LNCaP clone FGC (cell line): Measurements from ENCODE around the gene ZNF148.

Experiments used
- DNase-seq: peaks from one replicate; pipeline ENCODE4 v3.0.0-alpha.2; 2011; ENCODE audit warnings: low read depth
- H3K4me3 ChIP-seq: 2 replicates; pipeline ENCODE4 v1.5.1; 2011; ENCODE audit warnings: mild to moderate bottlenecking, low read depth, low read length, control low read depth
- CTCF ChIP-seq: IDR thresholded peaks from 2 replicates; pipeline ENCODE4 v1.5.1; 2012; ENCODE audit warnings: mild to moderate bottlenecking; ENCODE audit not compliant: control insufficient read depth, insufficient read depth; ENCODE audit errors: extremely low read depth

ZNF148 gene

GRCh38 chr3:125375950-125376679 lies 990 bp upstream of the ZNF148 start:
- DNase-seq, result peak; percentile 40
- TF ChIP-seq CTCF, result no peak

GRCh38 chr3:125374501-125374995 lies 577 bp downstream of the ZNF148 start:
- DNase-seq, result no peak
- TF ChIP-seq CTCF, result no peak
- peak overlapping the region; percentile 77 for H3K4me3 ChIP-seq

More at GRCh38 chr3:125375950-125376679, 990 bp upstream of the ZNF148 start:
- peak overlapping the region; percentile 77 for H3K4me3 ChIP-seq

- no peak for TF ChIP-seq CTCF
- no peak for DNase-seq
- no peak overlapping the region for H3K4me3 ChIP-seq
Measured at GRCh38 chr3:125367403-125368230, 7.5 kb downstream of the ZNF148 start.

- no peak overlapping the region for H3K4me3 ChIP-seq
- no peak for DNase-seq
- TF ChIP-seq CTCF, result no peak
Measured at GRCh38 chr3:125366132-125366531, 9.0 kb downstream of the ZNF148 start.

- no peak for TF ChIP-seq CTCF
- H3K4me3 ChIP-seq, result peak overlapping the region; percentile 6; the same call in 1 of the 2 replicates
- no peak for DNase-seq
Measured at GRCh38 chr3:125359700-125360099, 15.4 kb downstream of the ZNF148 start.

- no peak for TF ChIP-seq CTCF
- no peak overlapping the region for H3K4me3 ChIP-seq
- no peak for DNase-seq
Measured at GRCh38 chr3:125358923-125359322, 16.2 kb downstream of the ZNF148 start.
